ENCODE data around the gene CDK11B.

- TF ChIP-seq, protein P1, sequence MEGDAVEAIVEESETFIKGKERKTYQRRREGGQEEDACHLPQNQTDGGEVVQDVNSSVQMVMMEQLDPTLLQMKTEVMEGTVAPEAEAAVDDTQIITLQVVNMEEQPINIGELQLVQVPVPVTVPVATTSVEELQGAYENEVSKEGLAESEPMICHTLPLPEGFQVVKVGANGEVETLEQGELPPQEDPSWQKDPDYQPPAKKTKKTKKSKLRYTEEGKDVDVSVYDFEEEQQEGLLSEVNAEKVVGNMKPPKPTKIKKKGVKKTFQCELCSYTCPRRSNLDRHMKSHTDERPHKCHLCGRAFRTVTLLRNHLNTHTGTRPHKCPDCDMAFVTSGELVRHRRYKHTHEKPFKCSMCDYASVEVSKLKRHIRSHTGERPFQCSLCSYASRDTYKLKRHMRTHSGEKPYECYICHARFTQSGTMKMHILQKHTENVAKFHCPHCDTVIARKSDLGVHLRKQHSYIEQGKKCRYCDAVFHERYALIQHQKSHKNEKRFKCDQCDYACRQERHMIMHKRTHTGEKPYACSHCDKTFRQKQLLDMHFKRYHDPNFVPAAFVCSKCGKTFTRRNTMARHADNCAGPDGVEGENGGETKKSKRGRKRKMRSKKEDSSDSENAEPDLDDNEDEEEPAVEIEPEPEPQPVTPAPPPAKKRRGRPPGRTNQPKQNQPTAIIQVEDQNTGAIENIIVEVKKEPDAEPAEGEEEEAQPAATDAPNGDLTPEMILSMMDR (IDR thresholded peaks at IDR 0.05; ENCODE audit: low read depth, low read length, poor library complexity, severe bottlenecking): no peak
- TF ChIP-seq EZH2phosphoT487 (IDR thresholded peaks at IDR 0.05; ENCODE audit: borderline replicate concordance, low read length): no peak
Measured at GRCh38 chr1:1617925-1618324, 40.9 kb downstream of the CDK11B start.

All from DOHH2 (cell line).